HTR-8/SVneo (cell line): ENCODE results near the gene CTNNA3.
"Not testable (repeated sequence)": the region's sequence is repeated elsewhere in the genome, so short reads cannot be mapped to it uniquely, and the experiment has no call there.

Source experiments
- DNase-seq: peaks from one replicate; pipeline ENCODE4 v3.0.0; 2011; ENCODE audit warnings: low spot score, mixed read lengths; ENCODE audit not compliant: insufficient read length
- FAIRE-seq: peaks from 2 replicates; lab custom pipeline; 2011; peaks lifted over from hg19 to GRCh38; lab: Jason Lieb, UNC

The CTNNA3 gene

GRCh38 chr10:67268146-67268545, 427.8 kb downstream of the CTNNA3 start:
- FAIRE-seq, result no peak
- DNase-seq, result no peak

GRCh38 chr10:67262675-67263074, 433.3 kb downstream of the CTNNA3 start:
- FAIRE-seq (no peak), DNase-seq (no peak)

GRCh38 chr10:67261300-67261797, 434.6 kb downstream of the CTNNA3 start:
- DNase-seq, result no peak
- no peak for FAIRE-seq

- no peak for DNase-seq
- FAIRE-seq, result no peak
Observed at GRCh38 chr10:67259319-67259929, 436.6 kb downstream of the CTNNA3 start.

GRCh38 chr10:67257427-67258144, 438.4 kb downstream of the CTNNA3 start:
- FAIRE-seq (no peak), DNase-seq (no peak)

- no peak for DNase-seq
Observed at GRCh38 chr10:67257018-67257417, 439.0 kb downstream of the CTNNA3 start.

GRCh38 chr10:67250686-67251085, 445.3 kb downstream of the CTNNA3 start:
- no peak for FAIRE-seq

More at GRCh38 chr10:67257018-67257417, 439.0 kb downstream of the CTNNA3 start:
- FAIRE-seq, result no peak

GRCh38 chr10:67246066-67246555, 449.9 kb downstream of the CTNNA3 start:
- no peak for DNase-seq
- no peak for FAIRE-seq

More at GRCh38 chr10:67250686-67251085, 445.3 kb downstream of the CTNNA3 start:
- DNase-seq, result no peak

- FAIRE-seq, result no peak
- DNase-seq, result no peak
Observed at GRCh38 chr10:67242528-67242927, 453.5 kb downstream of the CTNNA3 start.

GRCh38 chr10:67241451-67241850, 454.5 kb downstream of the CTNNA3 start:
- no peak for DNase-seq
- no peak for FAIRE-seq

GRCh38 chr10:67239864-67240497, 456.0 kb downstream of the CTNNA3 start:
- FAIRE-seq (no peak), DNase-seq (no peak)

- not testable (repeated sequence) for FAIRE-seq, DNase-seq
Observed at GRCh38 chr10:67230680-67231500, 465.1 kb downstream of the CTNNA3 start.

- DNase-seq (no peak), FAIRE-seq (no peak)
Observed at GRCh38 chr10:67225226-67225625, 470.8 kb downstream of the CTNNA3 start.

GRCh38 chr10:67224553-67224952, 471.4 kb downstream of the CTNNA3 start:
- no peak for FAIRE-seq

GRCh38 chr10:67222934-67223333, 473.1 kb downstream of the CTNNA3 start:
- no peak for DNase-seq
- no peak for FAIRE-seq

More at GRCh38 chr10:67224553-67224952, 471.4 kb downstream of the CTNNA3 start:
- DNase-seq, result no peak

- DNase-seq (no peak), FAIRE-seq (no peak)
Observed at GRCh38 chr10:67221939-67222494, 474.0 kb downstream of the CTNNA3 start.

GRCh38 chr10:67211680-67212079, 484.3 kb downstream of the CTNNA3 start:
- DNase-seq (no peak), FAIRE-seq (no peak)

- not testable (repeated sequence) for DNase-seq, FAIRE-seq
Observed at GRCh38 chr10:67207923-67208322, 488.1 kb downstream of the CTNNA3 start.

GRCh38 chr10:67200913-67201564, 495.0 kb downstream of the CTNNA3 start:
- FAIRE-seq, result no peak
- DNase-seq, result no peak
